ENCODE data around the gene IFNA10. TPM values are rescaled to one million over a fixed set of nuclear protein-coding genes. Genes with fewer than 3 reads are reported as not detected.
"Not testable (repeated sequence)": the region's sequence is repeated elsewhere in the genome, so short reads cannot be mapped to it uniquely, and the experiment has no call there.

Gene IFNA10
- total RNA-seq, 1 experiment from 2014 or later, result not detected

- DNase-seq; BruUV-seq (replicated peaks): not testable (repeated sequence)
Measured at GRCh38 chr9:21212160-21212559, 5.2 kb upstream of the IFNA10 start.

GRCh38 chr9:21210782-21211181, 3.8 kb upstream of the IFNA10 start:
- H3K4me3 Mint-ChIP-seq (ENCODE audit: low read depth, unreplicated experiment); H3K36me3 Mint-ChIP-seq (ENCODE audit: insufficient read depth, unreplicated experiment); CTCF ChIA-PET: not testable (repeated sequence)

More at GRCh38 chr9:21212160-21212559, 5.2 kb upstream of the IFNA10 start:
- H3K27me3 Mint-ChIP-seq (ENCODE audit: unreplicated experiment); H3K9me3 Mint-ChIP-seq (ENCODE audit: low read depth, unreplicated experiment); H3K4me1 Mint-ChIP-seq (ENCODE audit: low read depth, unreplicated experiment); intact Hi-C loops (cut with micrococcal nuclease; ENCODE audit: unreplicated experiment); H3K27ac Mint-ChIP-seq (ENCODE audit: unreplicated experiment); H3K4me3 Mint-ChIP-seq (ENCODE audit: low read depth, unreplicated experiment); H3K36me3 Mint-ChIP-seq (ENCODE audit: insufficient read depth, unreplicated experiment): not testable (repeated sequence)
- CTCF ChIA-PET, result interaction anchor here (0.5 to 1.7 kb wide), 2 partner anchors 17 to 53 kb away, joined by 4 to 10 read pairs; no protein-coding TSS in a partner anchor

GRCh38 chr9:21210311-21210710, 3.4 kb upstream of the IFNA10 start:
- intact Hi-C loops (cut with micrococcal nuclease; ENCODE audit: unreplicated experiment), result no loop called here
- no TSS peak for BruUV-seq (replicated peaks)

More at GRCh38 chr9:21210782-21211181, 3.8 kb upstream of the IFNA10 start:
- H3K27me3 Mint-ChIP-seq (ENCODE audit: unreplicated experiment); H3K27ac Mint-ChIP-seq (ENCODE audit: unreplicated experiment); H3K4me1 Mint-ChIP-seq (ENCODE audit: low read depth, unreplicated experiment); intact Hi-C loops (cut with micrococcal nuclease; ENCODE audit: unreplicated experiment); DNase-seq; BruUV-seq (replicated peaks); H3K9me3 Mint-ChIP-seq (ENCODE audit: low read depth, unreplicated experiment): not testable (repeated sequence)

GRCh38 chr9:21205204-21205603, 1.7 kb downstream of the IFNA10 start:
- H3K36me3 Mint-ChIP-seq (ENCODE audit: insufficient read depth, unreplicated experiment), result no peaks in the 10 kb centered on the region
- H3K4me3 Mint-ChIP-seq (ENCODE audit: low read depth, unreplicated experiment), result no peak overlapping the region

More at GRCh38 chr9:21210311-21210710, 3.4 kb upstream of the IFNA10 start:
- Mint-ChIP-seq H3K9me3 (ENCODE audit: low read depth, unreplicated experiment) (no peaks in the 10 kb centered on the region), H3K4me3 (ENCODE audit: low read depth, unreplicated experiment) (no peak overlapping the region), H3K27ac (ENCODE audit: unreplicated experiment) (no peak overlapping the region), H3K36me3 (ENCODE audit: insufficient read depth, unreplicated experiment) (no peaks in the 10 kb centered on the region), H3K27me3 (ENCODE audit: unreplicated experiment) (no peaks in the 10 kb centered on the region), H3K4me1 (ENCODE audit: low read depth, unreplicated experiment) (no peaks in the 10 kb centered on the region)
- CTCF ChIA-PET, result no interaction called here
- no peak for DNase-seq
- no peak for TF ChIP-seq CTCF (IDR thresholded peaks at IDR 0.05; ENCODE audit: unreplicated experiment)

GRCh38 chr9:21202105-21202504, 4.8 kb downstream of the IFNA10 start, which contains the start of gene IFNA7:
TSS of gene IFNA7 (minus strand) at chr9:21202205. CDS start at chr9:21202165, 40 bp downstream.
- H3K27me3 Mint-ChIP-seq (ENCODE audit: unreplicated experiment); H3K9me3 Mint-ChIP-seq (ENCODE audit: low read depth, unreplicated experiment); H3K4me3 Mint-ChIP-seq (ENCODE audit: low read depth, unreplicated experiment); H3K4me1 Mint-ChIP-seq (ENCODE audit: low read depth, unreplicated experiment); H3K27ac Mint-ChIP-seq (ENCODE audit: unreplicated experiment); BruUV-seq (replicated peaks); CTCF ChIA-PET; H3K36me3 Mint-ChIP-seq (ENCODE audit: insufficient read depth, unreplicated experiment); DNase-seq; intact Hi-C loops (cut with micrococcal nuclease; ENCODE audit: unreplicated experiment): not testable (repeated sequence)

More at GRCh38 chr9:21205204-21205603, 1.7 kb downstream of the IFNA10 start:
- BruUV-seq (replicated peaks), result no TSS peak
- Mint-ChIP-seq H3K27me3 (ENCODE audit: unreplicated experiment) (no peaks in the 10 kb centered on the region), H3K9me3 (ENCODE audit: low read depth, unreplicated experiment) (no peaks in the 10 kb centered on the region), H3K27ac (ENCODE audit: unreplicated experiment) (no peak overlapping the region), H3K4me1 (ENCODE audit: low read depth, unreplicated experiment) (no peaks in the 10 kb centered on the region)
- no peak for DNase-seq
- no peak for TF ChIP-seq CTCF (IDR thresholded peaks at IDR 0.05; ENCODE audit: unreplicated experiment)
- intact Hi-C loops (cut with micrococcal nuclease; ENCODE audit: unreplicated experiment), result no loop called here
- CTCF ChIA-PET, result no interaction called here
